GM18909 (cell line): ENCODE measurements around the gene PRKAR2A.
"Not testable (repeated sequence)": the region's sequence is repeated elsewhere in the genome, so short reads cannot be mapped to it uniquely, and the experiment has no call there.

ENCODE experiments used
- ATAC-seq: cut with Tn5 transposase; IDR thresholded peaks from one replicate; pipeline ENCODE4 v1.9.1; 2021; ENCODE audit warnings: mild to moderate bottlenecking; ENCODE audit not compliant: unreplicated experiment, poor library complexity

Gene PRKAR2A

DNA sequence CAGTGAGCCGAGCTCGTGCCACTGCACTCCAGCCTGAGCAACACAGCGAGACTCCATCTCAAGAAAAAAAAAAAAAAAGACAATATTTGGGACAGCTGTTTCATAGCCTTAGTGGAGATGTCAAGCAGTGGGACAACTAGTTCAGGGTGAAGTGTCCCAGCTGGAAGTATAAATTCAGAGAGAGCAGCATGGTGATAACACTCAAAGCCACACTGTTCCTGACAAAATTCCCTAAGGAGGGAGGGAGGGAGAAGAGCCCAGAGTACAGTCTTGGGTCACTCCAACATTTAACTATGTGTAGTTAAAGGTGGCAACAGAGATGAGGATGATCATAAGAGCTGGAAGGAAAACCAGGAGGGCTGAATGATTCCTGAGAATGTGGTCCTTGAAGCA, 109.5 kb downstream of the PRKAR2A start:
- no peak for ATAC-seq

DNA sequence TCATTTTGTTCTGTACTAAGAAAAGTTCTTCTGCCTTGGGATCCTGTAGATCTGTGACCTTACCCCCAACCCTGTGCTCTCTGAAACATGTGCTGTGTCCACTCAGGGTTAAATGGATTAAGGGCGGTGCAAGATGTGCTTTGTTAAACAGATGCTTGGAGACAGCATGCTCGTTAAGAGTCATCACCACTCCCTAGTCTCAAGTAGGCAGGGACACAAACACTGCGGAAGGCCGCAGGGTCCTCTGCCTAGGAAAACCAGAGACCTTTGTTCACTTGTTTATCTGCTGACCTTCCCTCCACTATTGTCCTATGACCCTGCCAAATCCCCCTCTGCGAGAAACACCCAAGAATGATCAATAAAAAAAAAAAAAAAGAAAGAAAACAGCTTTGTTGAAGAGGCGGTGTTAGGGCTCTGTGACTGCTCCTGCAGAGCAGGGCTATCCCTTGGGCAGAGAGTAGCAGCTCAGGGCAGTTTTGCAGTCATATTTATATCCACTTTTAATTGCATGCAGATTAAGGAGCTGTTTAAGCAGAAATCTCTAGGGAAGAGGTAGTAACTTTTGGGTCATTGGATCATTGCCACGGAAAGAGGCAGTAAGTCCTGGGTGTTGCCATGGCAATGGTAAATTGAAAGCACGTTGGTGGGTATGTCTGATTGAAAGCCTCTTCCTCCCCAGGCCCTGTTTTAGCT, 112.5 kb downstream of the PRKAR2A start:
- not testable (repeated sequence) for ATAC-seq

DNA sequence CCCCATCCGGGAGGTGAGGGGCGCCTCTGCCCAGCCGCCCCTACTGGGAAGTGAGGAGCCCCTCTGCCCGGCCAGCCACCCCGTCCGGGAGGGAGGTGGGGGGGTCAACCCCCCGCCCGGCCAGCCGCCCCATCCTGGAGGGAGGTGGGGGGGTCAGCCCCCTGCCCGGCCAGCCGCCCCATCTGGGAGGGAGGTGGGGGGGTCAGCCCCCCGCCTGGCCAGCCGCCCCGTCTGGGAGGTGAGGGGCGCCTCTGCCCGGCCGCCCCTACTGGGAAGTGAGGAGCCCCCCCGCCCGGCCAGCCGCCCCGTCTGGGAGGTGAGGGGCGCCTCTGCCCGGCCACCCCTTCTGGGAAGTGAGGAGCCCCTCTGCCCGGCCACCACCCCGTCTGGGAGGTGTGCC, 113.1 kb downstream of the PRKAR2A start:
- ATAC-seq = not testable (repeated sequence)

DNA sequence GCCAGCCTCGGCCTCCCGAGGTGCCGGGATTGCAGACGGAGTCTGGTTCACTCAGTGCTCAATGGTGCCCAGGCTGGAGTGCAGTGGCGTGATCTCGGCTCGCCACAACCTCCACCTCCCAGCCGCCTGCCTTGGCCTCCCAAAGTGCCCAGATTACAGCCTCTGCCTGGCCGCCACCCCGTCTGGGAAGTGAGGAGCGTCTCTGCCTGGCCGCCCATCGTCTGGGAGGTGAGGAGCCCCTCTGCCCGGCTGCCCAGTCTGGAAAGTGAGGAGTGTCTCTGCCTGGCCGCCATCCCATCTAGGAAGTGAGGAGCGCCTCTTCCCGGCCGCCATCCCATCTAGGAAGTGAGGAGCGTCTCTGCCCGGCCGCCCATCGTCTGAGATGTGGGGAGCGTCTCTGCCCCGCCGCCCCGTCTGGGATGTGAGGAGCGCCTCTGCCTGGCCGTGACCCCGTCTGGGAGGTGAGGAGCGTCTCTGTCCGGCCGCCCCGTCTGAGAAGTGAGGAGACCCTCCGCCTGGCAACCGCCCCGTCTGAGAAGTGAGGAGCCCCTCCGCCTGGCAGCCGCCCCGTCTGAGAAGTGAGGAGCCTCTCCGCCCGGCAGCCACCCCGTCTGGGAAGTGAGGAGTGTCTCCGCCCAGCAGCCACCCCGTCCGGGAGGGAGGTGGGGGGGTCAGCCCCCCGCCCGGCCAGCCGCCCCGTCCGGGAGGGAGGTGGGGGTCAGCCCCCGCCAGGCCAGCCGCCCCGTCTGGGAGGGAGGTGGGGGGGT, 113.7 kb downstream of the PRKAR2A start:
- not testable (repeated sequence) for ATAC-seq

DNA sequence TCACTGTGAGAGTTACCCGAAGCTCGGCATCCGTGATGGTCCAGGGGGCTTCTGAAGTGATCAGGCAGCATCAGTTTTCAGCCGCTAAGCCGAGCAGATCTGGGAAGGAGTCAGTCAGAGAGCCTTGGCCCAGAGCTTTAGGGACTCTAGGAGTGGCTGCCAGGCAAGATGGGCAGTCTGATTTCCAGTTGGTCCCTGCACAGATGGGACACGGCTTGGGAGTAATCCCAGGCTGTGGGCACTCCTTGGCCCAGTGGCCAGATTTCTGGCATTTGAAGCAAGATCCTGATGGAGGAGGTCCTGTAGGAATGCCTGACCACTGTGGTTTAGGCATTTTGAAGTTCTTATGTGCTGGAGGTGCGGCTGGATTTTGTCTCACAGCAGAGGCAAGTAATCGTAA, 120.2 kb downstream of the PRKAR2A start:
- ATAC-seq = no peak

DNA sequence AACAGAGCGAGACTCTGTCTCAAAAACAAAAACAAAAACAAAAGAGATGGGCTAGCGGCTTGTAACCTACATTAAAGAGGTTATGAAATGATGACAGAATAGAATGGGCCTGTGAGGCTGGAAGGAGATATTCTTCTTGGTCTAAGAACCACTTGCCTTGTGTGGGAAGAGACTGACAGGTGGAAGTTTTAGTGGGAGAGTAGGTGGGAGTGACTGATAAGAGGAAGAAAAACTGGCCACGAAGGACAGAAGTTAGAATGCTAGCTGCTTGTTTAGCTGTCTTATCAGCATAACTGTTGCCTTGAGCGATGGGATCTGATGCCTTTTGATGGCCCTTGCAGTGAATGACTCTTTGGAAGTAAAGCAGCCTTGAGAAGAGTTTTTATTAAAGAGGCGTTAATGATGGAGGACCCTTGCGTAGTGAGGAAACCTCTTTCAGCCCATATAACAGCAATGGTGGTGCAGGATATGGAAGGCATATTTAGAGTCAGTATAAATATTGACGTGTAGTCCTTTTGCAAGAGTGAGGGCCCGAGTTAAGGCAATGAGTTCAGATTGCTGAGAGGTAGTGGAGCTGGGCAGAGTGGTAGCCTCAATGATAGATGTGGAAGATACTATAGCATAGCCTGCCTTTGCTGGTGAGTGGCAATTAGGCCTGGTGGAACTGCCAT, 122.4 kb downstream of the PRKAR2A start:
- not testable (repeated sequence) for ATAC-seq

DNA sequence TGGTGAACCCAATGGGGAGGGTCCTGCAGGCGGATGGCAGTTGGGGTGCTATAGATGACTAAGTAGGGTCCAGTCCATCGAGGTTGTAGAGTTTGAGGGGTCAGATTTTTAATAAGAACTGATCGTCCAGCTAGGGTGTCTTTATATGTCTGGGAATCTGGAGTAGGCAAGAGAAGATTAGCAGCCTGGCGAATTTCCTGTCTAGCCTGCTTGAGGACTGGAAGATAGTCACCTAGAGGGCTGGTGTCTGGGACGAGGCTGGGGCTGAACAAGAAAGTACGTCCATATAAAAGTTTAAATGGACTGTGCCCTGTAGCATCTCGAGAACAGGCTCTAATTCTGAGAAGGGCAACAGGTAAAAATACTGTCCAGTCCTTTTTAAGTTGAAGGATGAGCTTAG, 123.9 kb downstream of the PRKAR2A start:
- no peak for ATAC-seq

DNA sequence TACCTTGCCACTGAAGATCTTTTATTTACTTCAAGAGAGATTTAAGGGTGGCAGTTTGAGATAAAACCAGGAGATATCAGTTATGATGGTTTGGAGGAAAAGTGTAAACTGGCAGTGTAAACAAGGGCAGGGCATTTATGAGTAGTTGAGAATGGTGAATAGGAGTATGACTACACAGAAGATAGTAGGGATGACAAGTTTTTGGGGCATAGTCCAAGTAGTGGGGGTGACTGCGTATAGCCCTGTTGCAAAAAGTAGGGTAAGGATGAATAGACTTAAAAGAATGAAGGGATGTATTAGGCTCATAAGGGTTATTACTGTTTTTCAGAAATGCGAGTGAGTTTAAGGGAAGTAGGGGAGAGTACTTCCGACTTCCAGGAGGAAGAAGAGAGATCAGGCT, 124.4 kb downstream of the PRKAR2A start:
- not testable (repeated sequence) for ATAC-seq

DNA sequence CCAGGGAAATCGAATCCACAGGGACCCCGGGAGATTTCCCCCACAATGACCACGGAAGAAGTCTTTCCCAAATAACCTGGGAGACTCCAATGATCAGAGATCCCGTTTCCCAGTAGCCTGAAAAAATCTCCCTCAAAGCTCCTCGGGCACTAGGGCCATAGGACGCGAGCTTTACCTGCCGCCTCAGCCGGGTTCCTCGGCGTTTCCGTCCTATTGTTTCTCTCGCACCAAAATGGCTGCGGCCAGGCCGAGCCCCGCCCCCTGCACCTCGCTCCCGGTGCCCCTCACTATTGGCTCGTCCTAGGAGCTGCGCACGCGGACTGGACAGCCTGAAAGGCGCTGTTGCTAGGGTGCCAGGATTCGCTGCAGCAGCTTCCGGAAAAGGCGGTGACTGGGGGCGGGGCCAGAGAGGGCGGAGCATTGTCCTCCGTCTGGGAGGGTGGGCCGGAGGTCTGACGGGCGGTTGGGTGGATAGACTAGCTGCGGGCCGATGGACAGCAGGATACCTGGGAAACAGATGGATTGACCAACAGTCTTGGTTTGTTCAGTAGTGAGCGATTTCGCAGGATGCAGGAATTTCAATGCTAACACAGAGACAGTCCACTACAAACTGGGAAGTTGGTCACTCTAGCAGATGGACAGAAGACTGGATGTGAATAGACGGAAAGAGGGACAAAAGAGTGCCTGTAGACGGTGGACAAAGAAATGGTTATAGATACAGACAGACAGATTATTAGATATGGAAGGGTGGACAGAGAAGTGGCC, 130.5 kb downstream of the PRKAR2A start, which contains the start of gene IP6K2:
Gene IP6K2 (minus strand): TSS at position 240 of the 765 bp plus-strand sequence. CDS start 21,930 bp downstream, outside the sequence.
- ATAC-seq = peak; percentile 97

DNA sequence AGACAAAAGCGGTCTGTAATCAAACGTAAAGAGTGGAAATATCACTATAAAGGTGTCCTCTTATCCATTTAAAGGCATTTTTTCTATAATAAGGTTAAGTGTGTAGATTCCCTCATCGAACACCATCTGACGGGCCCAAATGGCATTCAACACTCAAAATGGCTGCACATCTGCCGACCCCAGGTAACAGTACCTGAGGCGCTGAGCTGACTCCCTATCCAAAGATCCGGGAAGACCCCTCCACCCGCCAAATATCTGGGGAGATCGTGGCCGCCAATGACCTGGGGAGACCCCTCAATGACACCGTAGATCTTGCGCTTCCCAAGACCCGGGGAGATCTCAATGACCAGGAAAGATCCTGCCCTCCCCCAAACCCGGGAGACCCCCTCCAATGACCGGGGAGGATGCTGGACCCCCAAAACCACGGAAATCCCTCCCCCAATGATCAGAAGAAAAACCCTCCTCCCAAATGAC, 131.1 kb downstream of the PRKAR2A start:
- no peak for ATAC-seq

DNA sequence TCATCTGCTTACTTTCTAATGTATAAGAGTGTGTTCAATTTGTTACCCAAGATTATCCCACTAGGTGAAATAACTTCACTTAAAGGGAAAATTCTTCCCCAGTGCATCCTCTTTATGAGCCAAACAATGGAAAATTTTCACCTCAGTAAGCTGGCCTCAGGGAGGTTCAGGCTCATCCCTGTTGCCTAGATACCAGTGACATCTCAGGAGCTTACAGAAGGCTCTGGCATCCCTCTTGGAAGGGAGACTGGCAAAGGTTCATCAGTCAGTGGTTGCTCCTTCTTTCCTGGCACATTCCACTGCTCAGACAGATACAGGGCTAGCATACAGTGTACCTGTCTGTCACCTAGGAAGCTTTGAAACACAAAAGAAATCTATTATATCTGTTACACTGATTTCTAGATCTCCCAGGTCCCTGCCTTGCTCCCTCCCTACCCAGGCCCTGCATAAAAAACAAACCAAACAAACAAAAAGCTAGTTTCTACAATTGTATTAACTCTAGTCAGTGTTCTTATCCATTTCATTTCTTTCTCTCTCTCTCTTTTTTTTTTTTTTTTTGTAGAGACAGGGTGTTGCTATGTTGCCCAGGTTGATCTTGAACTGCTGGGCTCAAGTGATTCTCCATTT, 132.4 kb downstream of the PRKAR2A start:
- no peak for ATAC-seq

DNA sequence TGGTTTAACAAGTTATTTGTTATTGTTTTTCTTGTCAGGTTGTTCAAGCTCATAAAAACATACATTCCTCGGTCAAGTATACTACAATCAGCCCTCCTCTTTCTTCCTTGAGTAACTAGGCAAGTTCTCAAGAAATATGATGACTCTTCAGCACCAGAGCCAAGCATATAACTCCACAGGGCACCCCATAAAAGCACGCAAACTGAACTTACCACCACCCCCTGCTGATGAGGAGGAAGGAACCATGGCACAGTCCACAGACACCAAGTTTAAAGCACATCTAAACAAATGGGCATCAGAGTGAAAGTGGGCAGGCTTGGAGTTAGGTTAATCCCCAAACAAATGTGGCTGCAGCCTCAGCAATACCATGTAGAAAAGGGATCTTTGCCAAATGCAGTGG, 135.9 kb downstream of the PRKAR2A start:
- no peak for ATAC-seq

DNA sequence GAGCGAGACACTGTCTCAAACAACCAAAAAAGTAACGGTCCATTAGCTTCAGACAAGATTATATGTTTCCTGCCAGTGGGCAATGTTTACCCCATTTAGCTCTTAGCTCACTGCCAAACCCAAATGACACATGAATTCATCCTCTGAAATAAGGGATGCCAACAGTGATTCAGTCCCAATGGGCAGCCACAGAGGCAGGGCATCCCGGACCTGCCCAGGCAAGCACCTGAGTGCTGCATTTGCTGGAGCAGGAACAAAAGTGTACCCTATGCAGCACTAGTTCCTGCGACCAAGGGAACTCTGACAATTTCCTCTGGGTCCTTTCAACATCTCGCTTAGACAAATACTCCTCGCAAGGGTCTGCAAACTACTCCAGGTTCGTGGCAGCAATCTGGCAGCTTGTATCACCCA, 138.6 kb downstream of the PRKAR2A start:
- ATAC-seq = no peak

DNA sequence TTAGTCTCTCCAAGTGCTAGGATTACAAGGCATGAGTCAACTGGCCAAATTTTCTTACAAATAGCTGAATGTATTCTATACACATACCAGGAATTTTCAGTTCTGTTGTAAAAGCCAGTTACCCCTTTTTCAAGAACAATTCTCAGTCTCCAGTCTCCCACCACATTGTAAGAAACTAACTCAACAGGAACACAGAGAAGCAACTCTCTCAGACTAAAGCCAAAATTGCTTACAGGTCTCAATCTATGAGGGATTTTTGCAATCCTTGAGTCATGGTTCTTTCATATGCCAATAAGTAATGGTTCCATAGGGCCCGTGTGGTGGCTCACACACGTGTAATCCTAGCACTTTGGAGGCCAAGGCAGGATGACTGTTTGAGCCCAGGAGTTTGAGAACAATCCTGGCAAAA, 139.2 kb downstream of the PRKAR2A start:
- ATAC-seq = no peak

DNA sequence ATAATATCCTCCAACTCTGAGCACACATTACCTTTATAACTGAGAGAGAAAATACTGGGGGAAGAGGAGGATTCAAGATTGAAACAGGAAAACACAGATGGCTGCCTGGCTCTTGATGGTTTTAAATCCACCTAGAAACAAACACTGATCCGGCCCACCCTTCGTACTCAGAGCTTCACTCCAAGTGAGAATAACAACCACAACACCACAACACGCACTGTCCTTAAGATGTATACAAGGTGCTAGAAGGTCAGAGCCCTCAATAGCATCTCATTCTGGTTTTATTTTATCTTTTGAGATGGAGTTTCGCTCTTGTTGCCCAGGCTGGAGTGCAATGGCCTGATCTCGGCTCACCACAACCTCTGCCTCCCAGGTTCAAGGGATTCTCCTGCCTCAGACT, 140.5 kb downstream of the PRKAR2A start:
- ATAC-seq = no peak

DNA sequence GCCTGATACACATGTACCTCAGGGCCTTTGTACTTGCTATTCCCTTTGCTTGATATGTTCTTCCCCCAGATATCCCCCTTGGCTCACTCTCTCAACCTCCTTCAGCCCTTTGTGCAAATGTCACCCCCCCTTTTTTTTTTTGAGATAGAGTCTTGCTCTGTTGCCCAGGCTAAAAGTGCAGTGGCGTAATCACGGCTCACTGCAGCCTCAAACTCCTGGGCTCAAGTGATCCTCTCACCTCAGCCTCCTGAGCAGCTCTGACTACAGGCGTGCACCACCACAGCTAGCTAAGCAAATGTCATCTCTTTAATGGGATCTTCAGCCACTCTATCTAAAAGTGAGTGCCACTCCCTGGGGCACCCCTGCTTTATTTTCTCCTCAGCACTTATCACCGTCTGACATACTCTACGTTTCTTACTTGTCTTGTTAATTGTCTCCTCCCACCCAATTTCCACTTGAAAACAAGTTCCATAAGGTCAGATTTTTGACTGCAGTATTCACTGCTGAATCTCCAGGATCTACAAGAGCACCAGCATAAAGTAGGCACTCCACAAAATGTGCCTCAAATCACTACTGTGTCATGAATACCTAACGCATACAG, 145.3 kb downstream of the PRKAR2A start:
- ATAC-seq = no peak

DNA sequence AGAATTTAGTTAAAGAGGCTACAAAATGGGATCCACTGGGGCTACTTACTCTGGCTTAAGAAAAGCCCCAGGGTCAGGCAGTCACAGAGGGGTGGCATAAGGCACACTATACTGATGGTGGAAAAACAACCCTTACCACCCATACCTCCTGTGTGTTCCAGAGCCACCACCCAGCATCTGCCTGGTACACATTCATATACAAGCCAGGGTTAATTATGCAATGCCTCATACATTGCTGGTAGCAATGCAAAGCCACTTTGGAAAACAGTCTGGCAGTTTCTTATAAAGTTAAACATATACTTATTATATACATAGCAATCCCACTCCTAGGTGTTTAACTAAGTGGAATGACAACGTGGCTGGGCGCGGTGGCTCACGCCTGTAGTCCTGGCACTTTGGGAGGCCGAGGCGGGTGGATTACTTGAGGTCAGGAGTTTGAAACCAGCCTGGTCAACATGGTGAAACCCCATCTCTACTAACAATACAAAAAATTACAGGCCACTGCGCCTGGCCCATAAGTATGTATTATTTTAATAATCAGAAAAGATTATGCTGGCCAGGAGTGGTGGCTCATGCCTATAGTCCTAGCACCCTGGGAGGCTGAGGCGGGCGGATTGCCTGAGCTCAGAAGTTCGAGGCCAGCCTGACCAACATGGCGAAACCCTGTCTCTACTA, 146.8 kb downstream of the PRKAR2A start:
- no peak for ATAC-seq

DNA sequence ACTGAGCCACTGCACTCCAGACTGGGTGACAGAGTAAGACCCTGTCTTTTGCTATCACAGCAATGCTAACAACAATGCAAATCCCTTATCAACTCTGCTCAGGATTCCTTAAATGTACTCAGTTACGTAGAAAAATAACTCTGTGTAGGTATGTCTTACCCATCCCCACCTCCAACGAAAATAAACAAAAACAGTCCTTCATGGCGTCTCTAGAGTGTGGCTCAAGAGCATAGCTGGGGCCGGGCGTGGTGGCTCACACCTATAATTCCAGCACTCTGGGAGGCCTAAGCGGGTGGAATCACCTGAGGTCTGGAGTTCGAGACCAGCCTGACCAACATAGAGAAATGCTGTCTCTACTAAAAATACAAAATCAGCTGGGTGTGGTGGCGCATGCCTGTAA, 148.8 kb downstream of the PRKAR2A start:
- ATAC-seq = no peak

DNA sequence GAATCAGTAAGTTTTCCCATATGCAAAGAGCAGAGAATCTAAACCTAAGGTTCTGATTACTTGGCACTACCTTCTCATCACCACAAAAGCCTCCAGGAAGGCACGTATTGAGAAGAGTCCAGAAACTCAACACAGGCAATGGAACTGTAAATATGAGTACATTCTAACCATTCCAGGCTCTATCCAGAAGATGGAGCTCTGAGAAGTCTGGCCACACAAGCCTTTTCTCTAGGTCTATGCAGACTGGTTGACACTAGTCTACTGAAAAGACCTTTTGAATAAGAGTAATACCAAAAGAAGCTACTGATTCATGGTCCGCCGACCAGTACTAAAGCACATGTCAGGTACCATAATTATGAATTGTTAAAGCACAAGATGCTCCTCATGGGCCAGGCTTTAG, 149.7 kb downstream of the PRKAR2A start:
- no peak for ATAC-seq
